Endothelial cell (in vitro differentiated cells): ENCODE measurements around the gene CAMK2G. TPM values are rescaled to one million over a fixed set of nuclear protein-coding genes. Genes with fewer than 3 reads are reported as not detected.

Experiments
- DNase-seq: peaks from one replicate; pipeline ENCODE4 v3.0.0; 2021; ENCODE audit warnings: low spot score
- H3K27ac Mint-ChIP-seq: one replicate; pipeline ENCODE4 v1.8.0; 2021; ENCODE audit warnings: mixed read lengths, inconsistent platforms; ENCODE audit not compliant: unreplicated experiment
- H3K27me3 Mint-ChIP-seq: one replicate; pipeline ENCODE4 v1.8.0; 2021; ENCODE audit warnings: mild to moderate bottlenecking, moderate library complexity, mixed read lengths, inconsistent platforms; ENCODE audit not compliant: unreplicated experiment
- H3K36me3 Mint-ChIP-seq: one replicate; pipeline ENCODE4 v1.8.0; 2021; ENCODE audit warnings: mild to moderate bottlenecking, low read depth, mixed read lengths, inconsistent platforms; ENCODE audit not compliant: unreplicated experiment
- H3K4me1 Mint-ChIP-seq: one replicate; pipeline ENCODE4 v1.8.0; 2021; ENCODE audit warnings: mild to moderate bottlenecking, mixed read lengths, inconsistent platforms; ENCODE audit not compliant: unreplicated experiment
- H3K4me3 Mint-ChIP-seq: one replicate; pipeline ENCODE4 v1.8.0; 2021; ENCODE audit warnings: mild to moderate bottlenecking, mixed read lengths, inconsistent platforms; ENCODE audit not compliant: unreplicated experiment
- H3K9me3 Mint-ChIP-seq: one replicate; pipeline ENCODE4 v1.8.0; 2021; ENCODE audit warnings: mixed read lengths, inconsistent platforms; ENCODE audit not compliant: unreplicated experiment
- CTCF ChIP-seq: fragments of 200-600 bp; sonication (generic); IDR thresholded peaks from one replicate; pipeline ENCODE4 v1.5.0; 2021; ENCODE audit warnings: antibody characterized with exemption; ENCODE audit not compliant: unreplicated experiment
- total RNA-seq: library from RNA; stranded (reverse); fragmentation: NEBNext Ultra II Directional; extraction: Animal tissue kit (Norgen Biotek cat#: 25700); gene quantifications from one replicate; pipeline ENCODE4 v1.2.1, GENCODE V29; 2021; ENCODE audit not compliant: unreplicated experiment

Gene CAMK2G
- total RNA-seq, 1 donor from 2014 or later = 27.7 TPM

GRCh38 chr10:73803680-73804286, 70.6 kb downstream of the CAMK2G start:
- TF ChIP-seq CTCF = no peak
- H3K27me3 Mint-ChIP-seq = peaks cover 9% of the 10 kb centered on the region
- DNase-seq = no peak
- H3K9me3 Mint-ChIP-seq = no peaks in the 10 kb centered on the region
- peak overlapping the region; percentile 57 for H3K27ac Mint-ChIP-seq
- H3K4me3 Mint-ChIP-seq = peak overlapping the region; percentile 60
- peaks cover 51% of the 10 kb centered on the region for H3K36me3 Mint-ChIP-seq
- peaks cover 14% of the 10 kb centered on the region for H3K4me1 Mint-ChIP-seq

GRCh38 chr10:73802276-73802991, 71.9 kb downstream of the CAMK2G start:
- H3K4me3 Mint-ChIP-seq = peak overlapping the region; percentile 15
- peaks cover 13% of the 10 kb centered on the region for H3K27me3 Mint-ChIP-seq
- no peak for DNase-seq
- no peaks in the 10 kb centered on the region for H3K9me3 Mint-ChIP-seq
- no peak overlapping the region for H3K27ac Mint-ChIP-seq
- no peak for TF ChIP-seq CTCF
- peaks cover 11% of the 10 kb centered on the region for H3K4me1 Mint-ChIP-seq
- H3K36me3 Mint-ChIP-seq = peaks cover 57% of the 10 kb centered on the region

- Mint-ChIP-seq H3K4me3 (no peak overlapping the region), H3K4me1 (no peaks in the 10 kb centered on the region), H3K9me3 (no peaks in the 10 kb centered on the region), H3K36me3 (peaks cover 54% of the 10 kb centered on the region), H3K27ac (no peak overlapping the region), H3K27me3 (peaks cover 13% of the 10 kb centered on the region)
- no peak for DNase-seq
- TF ChIP-seq CTCF = no peak
These were observed 73.1 kb downstream of the CAMK2G start for GRCh38 chr10:73801253-73801590.

GRCh38 chr10:73800560-73801252, 73.6 kb downstream of the CAMK2G start:
- Mint-ChIP-seq H3K27ac (no peak overlapping the region), H3K27me3 (peaks cover 14% of the 10 kb centered on the region), H3K4me3 (no peak overlapping the region), H3K36me3 (peaks cover 54% of the 10 kb centered on the region), H3K4me1 (no peaks in the 10 kb centered on the region), H3K9me3 (no peaks in the 10 kb centered on the region)
- TF ChIP-seq CTCF = no peak
- no peak for DNase-seq
